ENCODE results near the gene KCNJ10. TPM values are rescaled to one million over a fixed set of nuclear protein-coding genes. Genes with fewer than 3 reads are reported as not detected.

The KCNJ10 gene
- total RNA-seq, 2 experiments from 2014 or later = 0.29 TPM; not detected in 1

DNA sequence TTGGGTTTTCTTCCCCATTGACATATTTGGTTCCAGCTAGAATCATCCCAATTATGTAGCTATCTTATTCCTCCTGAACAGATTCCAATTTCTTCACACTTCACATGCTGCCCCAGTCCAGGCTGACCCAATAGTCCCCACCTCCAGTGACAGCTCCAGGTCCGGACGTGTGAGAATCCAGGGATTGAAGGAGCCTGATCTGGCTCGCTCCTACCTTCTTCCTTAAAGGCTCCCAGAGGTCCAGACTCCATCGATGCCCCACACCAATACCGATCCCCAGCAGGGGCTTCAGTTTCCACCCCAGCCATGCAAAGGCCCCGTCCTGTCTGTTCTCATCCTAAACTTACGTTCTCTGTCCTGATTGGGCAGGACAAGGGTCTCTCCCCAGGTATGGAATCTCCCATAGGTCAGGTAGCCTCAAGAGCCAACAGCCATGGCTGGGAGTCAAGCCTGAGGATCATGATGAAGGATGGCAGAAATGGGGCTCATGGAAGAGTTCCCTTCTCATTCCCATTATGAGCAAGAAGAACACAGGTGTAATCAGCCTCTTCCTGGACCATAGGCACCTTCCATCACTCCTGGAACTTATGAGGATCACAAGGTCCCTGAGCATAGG lies 95.5 kb downstream of the KCNJ10 start:
- Histone ChIP-seq H2AFZ (ENCODE audit: low read length) (no peak overlapping the region), H3K9me3 (ENCODE audit: low read length) (no peaks in the 10 kb centered on the region), H3K4me3 (ENCODE audit: low read depth, low read length, poor library complexity, severe bottlenecking) (no peak overlapping the region), H4K20me1 (ENCODE audit: insufficient read depth, low read length) (no peaks in the 10 kb centered on the region), H3K4me1 (ENCODE audit: insufficient read depth, low read length, poor library complexity, severe bottlenecking) (no peaks in the 10 kb centered on the region), H3K36me3 (ENCODE audit: insufficient read depth, low read length) (no peaks in the 10 kb centered on the region), H3K79me2 (ENCODE audit: insufficient read depth, low read depth, low read length) (no peaks in the 10 kb centered on the region), H3K4me2 (ENCODE audit: low read length) (no peak overlapping the region), H3K9me2 (ENCODE audit: insufficient read depth, low read length) (no peaks in the 10 kb centered on the region), H3K27ac (ENCODE audit: low read depth, low read length, poor library complexity, severe bottlenecking) (no peak overlapping the region)
- no peak for TF ChIP-seq EZH2phosphoT487 (IDR thresholded peaks at IDR 0.05; ENCODE audit: borderline replicate concordance, low read depth, low read length)
- TF ChIP-seq, protein P1, sequence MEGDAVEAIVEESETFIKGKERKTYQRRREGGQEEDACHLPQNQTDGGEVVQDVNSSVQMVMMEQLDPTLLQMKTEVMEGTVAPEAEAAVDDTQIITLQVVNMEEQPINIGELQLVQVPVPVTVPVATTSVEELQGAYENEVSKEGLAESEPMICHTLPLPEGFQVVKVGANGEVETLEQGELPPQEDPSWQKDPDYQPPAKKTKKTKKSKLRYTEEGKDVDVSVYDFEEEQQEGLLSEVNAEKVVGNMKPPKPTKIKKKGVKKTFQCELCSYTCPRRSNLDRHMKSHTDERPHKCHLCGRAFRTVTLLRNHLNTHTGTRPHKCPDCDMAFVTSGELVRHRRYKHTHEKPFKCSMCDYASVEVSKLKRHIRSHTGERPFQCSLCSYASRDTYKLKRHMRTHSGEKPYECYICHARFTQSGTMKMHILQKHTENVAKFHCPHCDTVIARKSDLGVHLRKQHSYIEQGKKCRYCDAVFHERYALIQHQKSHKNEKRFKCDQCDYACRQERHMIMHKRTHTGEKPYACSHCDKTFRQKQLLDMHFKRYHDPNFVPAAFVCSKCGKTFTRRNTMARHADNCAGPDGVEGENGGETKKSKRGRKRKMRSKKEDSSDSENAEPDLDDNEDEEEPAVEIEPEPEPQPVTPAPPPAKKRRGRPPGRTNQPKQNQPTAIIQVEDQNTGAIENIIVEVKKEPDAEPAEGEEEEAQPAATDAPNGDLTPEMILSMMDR (conservative IDR thresholded peaks at IDR 0.05; ENCODE audit: low read length) = no peak
- DNase-seq (ENCODE audit: low spot score) = no peak
- ChIA-PET POLR2A (interaction anchor here (0.5 kb wide), 1 partner anchor 9 kb away, joined by 3 read pairs; no protein-coding TSS in a partner anchor), CTCF (ENCODE audit: unreplicated experiment) (no interaction called here)
- BruUV-seq (replicated peaks) = no TSS peak
- intact Hi-C loops (cut with micrococcal nuclease; ENCODE audit: unreplicated experiment) = no loop called here

DNA sequence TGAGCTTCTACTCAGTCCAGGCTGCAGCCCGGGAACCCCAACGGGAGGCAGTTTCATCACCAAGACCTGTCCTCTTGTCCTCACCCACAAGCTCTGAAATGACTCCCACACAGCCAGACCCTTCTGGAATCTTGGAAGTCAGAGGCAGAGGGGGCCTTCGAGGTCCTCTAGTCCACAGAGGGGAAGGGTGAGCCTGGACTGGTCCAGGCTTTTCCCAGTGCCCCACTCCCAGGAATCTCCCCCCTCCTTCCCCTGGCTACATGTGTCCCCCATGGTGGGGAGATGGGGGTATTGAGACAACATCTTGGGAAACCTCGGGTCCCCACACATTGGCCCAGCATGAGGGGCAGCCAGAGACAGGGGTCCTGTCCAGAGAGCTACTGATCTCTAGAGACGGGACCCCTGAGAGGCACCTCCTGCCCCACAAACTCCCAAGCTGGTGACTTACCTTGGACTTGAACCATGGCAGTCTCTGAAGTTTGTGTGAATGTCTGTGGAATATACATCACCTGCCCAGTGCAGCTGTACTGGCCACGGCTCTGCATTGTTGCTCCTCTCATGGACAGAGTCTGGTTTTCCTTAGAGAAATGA lies 96.5 kb downstream of the KCNJ10 start:
- H3K9me2 ChIP-seq (ENCODE audit: insufficient read depth, low read length) = no peaks in the 10 kb centered on the region
- H3K4me3 ChIP-seq (ENCODE audit: low read depth, low read length, poor library complexity, severe bottlenecking) = no peak overlapping the region
- no peaks in the 10 kb centered on the region for H3K79me2 ChIP-seq (ENCODE audit: insufficient read depth, low read depth, low read length)
- BruUV-seq (replicated peaks) = no TSS peak
- TF ChIP-seq EZH2phosphoT487 (IDR thresholded peaks at IDR 0.05; ENCODE audit: borderline replicate concordance, low read depth, low read length) = no peak
- TF ChIP-seq, protein P1 (conservative IDR thresholded peaks at IDR 0.05; ENCODE audit: low read length) = no peak
- H3K27ac ChIP-seq (ENCODE audit: low read depth, low read length, poor library complexity, severe bottlenecking) = no peak overlapping the region
- intact Hi-C loops (cut with micrococcal nuclease; ENCODE audit: unreplicated experiment) = no loop called here
- H3K9me3 ChIP-seq (ENCODE audit: low read length) = no peaks in the 10 kb centered on the region
- no peak for DNase-seq (ENCODE audit: low spot score)
- H4K20me1 ChIP-seq (ENCODE audit: insufficient read depth, low read length) = no peaks in the 10 kb centered on the region
- no peak overlapping the region for H3K4me2 ChIP-seq (ENCODE audit: low read length)
- ChIA-PET POLR2A (interaction anchor here (0.5 kb wide), 1 partner anchor 8 kb away, joined by 3 read pairs; no protein-coding TSS in a partner anchor), CTCF (ENCODE audit: unreplicated experiment) (no interaction called here)
- H3K36me3 ChIP-seq (ENCODE audit: insufficient read depth, low read length) = no peaks in the 10 kb centered on the region
- H3K4me1 ChIP-seq (ENCODE audit: insufficient read depth, low read length, poor library complexity, severe bottlenecking) = no peaks in the 10 kb centered on the region
- H2AFZ ChIP-seq (ENCODE audit: low read length) = no peak overlapping the region
